Neutrophil (primary cell): Measurements from ENCODE around the gene KCNQ5.

Experiments
- H3K27ac ChIP-seq: fragments of 200-600 bp; sonication (generic); 2 replicates; pipeline ENCODE4 v1.5.1; 2016; ENCODE audit warnings: mild to moderate bottlenecking, moderate library complexity
- H3K27me3 ChIP-seq: fragments of 200-600 bp; sonication (generic); 2 replicates; pipeline ENCODE4 v1.6.0; 2016; ENCODE audit warnings: mild to moderate bottlenecking
- H3K36me3 ChIP-seq: fragments of 200-600 bp; sonication (generic); 2 replicates; pipeline ENCODE4 v1.5.1; 2017
- H3K4me1 ChIP-seq, 2 experiments: fragments of 200-600 bp in 1 of 2; sonication (generic) in 1 of 2; 1 replicate in 1 of 2; 2 replicates in 1 of 2; pipeline versions ENCODE4 v1.5.1 to v1.6.1; 2013 to 2016; ENCODE audit warnings: low read depth in 1 of 2, low read length in 1 of 2, mild to moderate bottlenecking in 1 of 2, moderate library complexity in 1 of 2; ENCODE audit not compliant: control insufficient read depth in 1 of 2, insufficient read depth in 1 of 2
- H3K4me3 ChIP-seq, 2 experiments: fragments of 200-600 bp in 1 of 2; sonication (generic) in 1 of 2; 1 replicate in 1 of 2; 2 replicates in 1 of 2; pipeline ENCODE4 v1.5.1; 2013 to 2016; ENCODE audit warnings: low read depth in 1 of 2, low read length in 1 of 2, mild to moderate bottlenecking in 1 of 2, moderate library complexity in 1 of 2
- H3K9me3 ChIP-seq: fragments of 200-600 bp; sonication (generic); 2 replicates; pipeline ENCODE4 v1.5.1; 2016
- CTCF ChIP-seq: fragments of 200-600 bp; sonication (generic); IDR thresholded peaks from 2 replicates; pipeline ENCODE4 v1.5.1; 2016; ENCODE audit warnings: antibody characterized with exemption

KCNQ5 gene

GRCh38 chr6:72861059-72861458 lies 239.2 kb downstream of the KCNQ5 start:
- Histone ChIP-seq H3K36me3 (no peaks in the 10 kb centered on the region), H3K27ac (no peak overlapping the region), H3K9me3 (no peaks in the 10 kb centered on the region), H3K4me3 (no peak overlapping the region), H3K27me3 (no peaks in the 10 kb centered on the region), H3K4me1 (peaks cover 8 to 21% of the 10 kb centered on the region in 2 experiments)
- no peak for TF ChIP-seq CTCF

GRCh38 chr6:72861935-72862432 lies 240.1 kb downstream of the KCNQ5 start:
- Histone ChIP-seq H3K27me3 (no peaks in the 10 kb centered on the region), H3K9me3 (no peaks in the 10 kb centered on the region), H3K36me3 (no peaks in the 10 kb centered on the region), H3K4me3 (peak overlapping the region in 1 of 2 experiments; percentile 26), H3K4me1 (peaks cover 8 to 21% of the 10 kb centered on the region in 2 experiments), H3K27ac (peak overlapping the region; percentile 44)
- no peak for TF ChIP-seq CTCF

GRCh38 chr6:72863131-72863530 lies 241.3 kb downstream of the KCNQ5 start:
- H3K4me3 ChIP-seq, result no peak overlapping the region
- no peak for TF ChIP-seq CTCF
- H3K27me3 ChIP-seq, result no peaks in the 10 kb centered on the region
- no peak overlapping the region for H3K27ac ChIP-seq
- H3K4me1 ChIP-seq, result peaks cover 8 to 21% of the 10 kb centered on the region in 2 experiments
- H3K9me3 ChIP-seq, result no peaks in the 10 kb centered on the region
- no peaks in the 10 kb centered on the region for H3K36me3 ChIP-seq

- Histone ChIP-seq H3K9me3 (no peaks in the 10 kb centered on the region), H3K27me3 (no peaks in the 10 kb centered on the region), H3K4me1 (peaks cover 8 to 21% of the 10 kb centered on the region in 2 experiments), H3K4me3 (no peak overlapping the region), H3K27ac (no peak overlapping the region), H3K36me3 (no peaks in the 10 kb centered on the region)
- TF ChIP-seq CTCF, result no peak
Measured at GRCh38 chr6:72864236-72864635, 242.4 kb downstream of the KCNQ5 start.

GRCh38 chr6:72864799-72865198 lies 242.9 kb downstream of the KCNQ5 start:
- no peak for TF ChIP-seq CTCF
- Histone ChIP-seq H3K4me3 (no peak overlapping the region), H3K4me1 (peaks cover 8 to 21% of the 10 kb centered on the region in 2 experiments), H3K27ac (no peak overlapping the region), H3K9me3 (no peaks in the 10 kb centered on the region), H3K36me3 (no peaks in the 10 kb centered on the region), H3K27me3 (no peaks in the 10 kb centered on the region)

GRCh38 chr6:72865467-72865866 lies 243.6 kb downstream of the KCNQ5 start:
- no peak for TF ChIP-seq CTCF
- H3K9me3 ChIP-seq, result no peaks in the 10 kb centered on the region
- no peak overlapping the region for H3K4me3 ChIP-seq
- H3K27ac ChIP-seq, result no peak overlapping the region
- no peaks in the 10 kb centered on the region for H3K36me3 ChIP-seq
- peaks cover 8 to 21% of the 10 kb centered on the region in 2 experiments for H3K4me1 ChIP-seq
- no peaks in the 10 kb centered on the region for H3K27me3 ChIP-seq
